GM21737 (cell line): Measurements from ENCODE around the gene RUNX3.

Experiments
- ATAC-seq: cut with Tn5 transposase; IDR thresholded peaks from one replicate; pipeline ENCODE4 v1.9.1; 2021; ENCODE audit warnings: mild to moderate bottlenecking, moderate library complexity; ENCODE audit not compliant: unreplicated experiment

The RUNX3 gene

GRCh38 chr1:24903955-24904730 is 25.9 kb downstream of the RUNX3 start:
- ATAC-seq, result no peak

- ATAC-seq, result no peak
These were observed 26.5 kb downstream of the RUNX3 start for GRCh38 chr1:24903560-24903954.

- ATAC-seq, result no peak
These were observed 27.0 kb downstream of the RUNX3 start for GRCh38 chr1:24903011-24903461.

- no peak for ATAC-seq
These were observed 27.6 kb downstream of the RUNX3 start for GRCh38 chr1:24902471-24902891.

DNA sequence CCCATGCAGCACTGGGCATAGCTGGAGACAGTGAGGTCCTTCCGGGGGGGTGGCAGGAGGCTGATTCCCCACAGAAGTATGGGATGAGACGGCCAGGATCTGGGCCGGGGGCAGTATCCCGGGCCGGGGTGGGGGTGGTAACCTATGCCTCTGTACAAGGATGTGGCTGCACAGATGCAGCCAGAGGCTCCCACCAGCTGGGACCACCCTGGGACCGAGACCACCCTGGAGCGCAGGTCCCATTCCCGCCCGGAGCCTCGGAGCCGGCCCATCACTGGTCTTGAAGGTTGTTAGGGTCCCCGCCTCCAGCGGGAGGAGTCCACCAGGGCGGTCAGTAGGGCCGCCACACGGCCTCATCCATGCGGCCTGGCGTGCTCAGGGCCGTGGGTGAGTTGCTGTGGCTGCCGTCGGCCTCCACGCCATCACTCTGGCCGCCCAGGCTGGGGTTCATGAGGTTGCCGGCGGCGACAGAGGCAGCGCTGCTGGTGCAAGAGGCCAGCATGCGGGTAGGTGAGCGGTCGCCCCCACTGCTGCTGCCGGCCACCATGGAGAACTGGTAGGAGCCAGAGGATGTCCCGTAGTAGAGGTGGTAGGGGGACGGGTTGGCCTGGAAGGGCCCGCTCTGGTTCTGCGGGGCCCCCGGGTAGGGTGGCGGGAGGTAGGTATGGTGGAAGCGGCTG is 28.1 kb downstream of the RUNX3 start:
- ATAC-seq, result no peak

- ATAC-seq, result no peak
These were observed 28.9 kb downstream of the RUNX3 start for GRCh38 chr1:24900985-24901781.

GRCh38 chr1:24900486-24900849 is 29.6 kb downstream of the RUNX3 start:
- no peak for ATAC-seq

- no peak for ATAC-seq
These were observed 30.2 kb downstream of the RUNX3 start for GRCh38 chr1:24899581-24900485.

DNA sequence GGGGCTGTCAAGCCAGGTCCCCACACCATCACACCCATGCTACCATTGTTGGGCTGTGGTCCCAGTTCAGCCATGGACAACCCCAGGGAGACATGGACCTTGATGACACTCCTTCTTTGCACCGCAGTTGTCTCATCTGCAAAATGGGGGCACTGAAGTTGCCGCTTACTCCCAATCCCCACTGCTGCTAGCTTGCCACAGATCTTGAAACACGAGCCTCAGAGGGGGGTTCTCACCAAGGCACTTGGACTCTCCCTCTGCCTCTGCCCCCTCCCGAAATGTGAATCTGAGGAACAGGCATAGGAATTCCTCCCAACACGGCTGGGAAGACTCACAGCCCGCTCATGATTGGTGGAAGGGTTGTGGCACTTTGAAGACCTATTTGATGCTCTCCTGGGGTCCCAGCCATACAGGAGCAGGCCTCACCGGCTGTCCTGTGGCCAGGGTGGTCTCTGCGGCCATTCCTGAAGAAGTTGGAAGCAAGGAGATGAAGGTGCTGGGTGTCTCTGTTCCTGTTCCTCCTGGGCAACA is 31.1 kb downstream of the RUNX3 start:
- ATAC-seq, result no peak

DNA sequence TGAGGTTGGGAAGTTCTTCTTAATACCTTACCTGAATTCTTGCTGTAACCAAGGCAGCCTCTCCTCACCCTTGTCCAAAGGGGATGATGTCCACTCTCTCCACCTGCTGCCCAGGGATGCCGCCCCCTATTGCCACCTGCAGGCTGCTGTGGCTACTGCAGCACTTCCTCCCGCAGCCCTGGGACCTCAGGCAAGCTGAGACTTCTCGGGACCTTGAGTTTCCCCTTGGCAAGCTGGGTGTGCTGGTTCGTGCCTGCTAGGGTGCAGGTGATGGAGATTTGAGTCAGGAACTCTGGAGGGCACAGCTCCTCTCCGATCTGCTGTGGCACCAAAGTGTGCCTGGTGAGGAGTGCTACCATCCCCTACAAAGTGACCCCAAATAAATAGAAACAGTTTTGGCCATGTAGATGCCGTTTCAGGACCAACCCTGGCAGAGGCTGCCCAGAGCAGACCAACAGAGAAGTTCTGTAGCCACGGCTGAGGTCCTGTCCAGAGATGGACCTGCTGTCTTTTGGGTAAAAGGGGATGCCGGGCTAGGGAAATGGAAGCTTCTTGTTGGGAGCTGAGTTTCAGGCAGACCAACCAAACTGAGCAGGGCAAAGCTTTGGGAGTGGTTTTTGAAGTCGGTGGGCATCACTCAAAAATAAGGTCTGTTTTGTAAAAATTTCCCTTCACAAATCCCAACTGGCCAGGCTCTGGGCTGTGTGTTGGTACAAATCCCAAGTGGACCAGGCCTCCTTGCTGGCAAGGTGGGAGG is 31.7 kb downstream of the RUNX3 start:
- ATAC-seq, result no peak

GRCh38 chr1:24897263-24898151 is 32.6 kb downstream of the RUNX3 start:
- ATAC-seq, result no peak

- no peak for ATAC-seq
These were observed 33.3 kb downstream of the RUNX3 start for GRCh38 chr1:24896596-24897262.

DNA sequence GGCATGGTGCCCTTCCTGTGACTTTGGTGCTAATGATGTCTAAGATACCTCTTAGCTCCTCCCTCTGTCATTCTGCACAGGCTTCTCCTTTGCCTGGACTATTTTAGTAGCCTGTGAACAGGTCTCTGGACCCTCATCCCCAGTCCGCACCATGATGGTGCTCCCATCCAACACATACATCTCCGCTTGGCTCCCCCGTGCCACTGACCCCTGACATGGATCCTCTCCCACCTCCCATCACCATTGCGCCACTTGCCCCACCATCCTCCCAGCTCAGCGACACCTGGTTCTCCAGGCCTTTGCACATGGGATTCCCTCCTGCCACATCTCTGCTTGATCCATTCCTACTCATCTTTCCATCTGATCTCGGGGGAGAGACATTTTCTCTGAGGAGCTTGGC is 33.9 kb downstream of the RUNX3 start:
- no peak for ATAC-seq

- no peak for ATAC-seq
These were observed 34.6 kb downstream of the RUNX3 start for GRCh38 chr1:24895511-24895910.

- ATAC-seq, result no peak
These were observed 36.1 kb downstream of the RUNX3 start for GRCh38 chr1:24894002-24894401.

DNA sequence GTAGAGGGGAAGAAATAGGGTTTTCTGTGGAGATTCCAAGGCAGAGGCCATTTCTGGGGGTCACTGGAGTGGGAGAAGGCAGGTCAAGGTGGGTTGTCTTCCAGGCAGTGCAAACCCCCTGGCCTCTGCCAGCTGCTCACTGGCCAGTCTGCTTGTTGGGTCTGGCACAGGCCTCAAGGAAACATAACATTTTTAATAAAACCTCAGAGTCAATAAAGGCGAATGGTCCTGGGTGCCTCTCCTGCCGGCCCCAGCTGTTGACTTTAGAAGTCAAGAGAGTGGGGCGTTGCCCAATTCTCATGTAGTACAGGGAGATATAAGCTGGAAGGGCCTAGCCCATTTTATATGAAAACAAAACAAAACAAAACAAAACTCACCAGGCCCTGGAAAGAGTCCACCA is 36.6 kb downstream of the RUNX3 start:
- ATAC-seq, result no peak

- no peak for ATAC-seq
These were observed 37.6 kb downstream of the RUNX3 start for GRCh38 chr1:24892188-24893153.
